ENCODE results near the gene PRR16.

Gene PRR16

DNA sequence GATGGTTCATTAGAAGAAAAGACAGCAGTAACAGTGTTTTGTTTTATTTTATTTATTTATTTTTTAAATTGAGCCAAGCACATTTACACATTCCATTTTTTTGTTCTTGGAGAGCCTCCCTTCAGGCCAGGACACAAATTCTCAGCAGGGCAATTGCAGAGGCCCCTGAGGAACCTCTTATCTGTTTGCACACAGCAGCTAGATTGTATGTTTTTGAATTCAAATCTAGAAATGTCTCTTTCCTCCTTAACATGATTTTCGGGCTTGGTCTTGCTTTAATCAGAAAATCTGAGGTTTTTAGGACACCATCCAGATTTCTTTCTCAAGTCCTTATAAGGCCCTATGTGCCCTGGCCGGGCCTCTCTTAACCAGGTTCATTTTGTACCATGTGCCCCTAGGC, 76.0 kb downstream of the PRR16 start:
- TF ChIP-seq, protein P1, sequence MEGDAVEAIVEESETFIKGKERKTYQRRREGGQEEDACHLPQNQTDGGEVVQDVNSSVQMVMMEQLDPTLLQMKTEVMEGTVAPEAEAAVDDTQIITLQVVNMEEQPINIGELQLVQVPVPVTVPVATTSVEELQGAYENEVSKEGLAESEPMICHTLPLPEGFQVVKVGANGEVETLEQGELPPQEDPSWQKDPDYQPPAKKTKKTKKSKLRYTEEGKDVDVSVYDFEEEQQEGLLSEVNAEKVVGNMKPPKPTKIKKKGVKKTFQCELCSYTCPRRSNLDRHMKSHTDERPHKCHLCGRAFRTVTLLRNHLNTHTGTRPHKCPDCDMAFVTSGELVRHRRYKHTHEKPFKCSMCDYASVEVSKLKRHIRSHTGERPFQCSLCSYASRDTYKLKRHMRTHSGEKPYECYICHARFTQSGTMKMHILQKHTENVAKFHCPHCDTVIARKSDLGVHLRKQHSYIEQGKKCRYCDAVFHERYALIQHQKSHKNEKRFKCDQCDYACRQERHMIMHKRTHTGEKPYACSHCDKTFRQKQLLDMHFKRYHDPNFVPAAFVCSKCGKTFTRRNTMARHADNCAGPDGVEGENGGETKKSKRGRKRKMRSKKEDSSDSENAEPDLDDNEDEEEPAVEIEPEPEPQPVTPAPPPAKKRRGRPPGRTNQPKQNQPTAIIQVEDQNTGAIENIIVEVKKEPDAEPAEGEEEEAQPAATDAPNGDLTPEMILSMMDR (conservative IDR thresholded peaks at IDR 0.05; ENCODE audit: low read length) = no peak; the same call in 1 of the 2 replicates
- DNase-seq (ENCODE audit: low read depth) = no peak
- H3K4me3 ChIP-seq (ENCODE audit: low read length) = no peak overlapping the region

- TF ChIP-seq, protein P1 (conservative IDR thresholded peaks at IDR 0.05; ENCODE audit: low read length) = no peak
- H3K4me3 ChIP-seq (ENCODE audit: low read length) = no peak overlapping the region
- DNase-seq (ENCODE audit: low read depth) = peak; percentile 24
These were observed 79.9 kb downstream of the PRR16 start for GRCh38 chr5:120544043-120544442.

DNA sequence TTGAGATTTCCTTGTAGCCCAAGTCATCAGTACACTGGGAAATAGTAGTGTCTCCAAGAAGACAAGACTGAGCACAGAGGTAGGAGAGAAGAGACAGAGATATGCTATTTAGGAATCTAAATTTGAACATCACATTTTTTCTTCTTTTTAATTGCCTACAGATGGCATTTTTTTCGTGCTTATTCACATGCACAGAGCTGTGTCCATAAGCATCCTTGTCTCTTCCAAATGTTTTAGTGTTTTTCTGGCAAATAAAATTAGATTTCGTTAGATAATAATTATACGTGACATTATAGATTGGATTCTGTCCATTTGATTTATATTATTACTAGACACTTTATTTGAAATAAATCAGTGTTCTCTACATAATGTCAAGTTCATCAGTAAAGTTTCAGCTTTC, 80.9 kb downstream of the PRR16 start:
- DNase-seq (ENCODE audit: low read depth) = peak; percentile 68
- TF ChIP-seq, protein P1 (conservative IDR thresholded peaks at IDR 0.05; ENCODE audit: low read length) = no peak
- no peak overlapping the region for H3K4me3 ChIP-seq (ENCODE audit: low read length)

- no peak overlapping the region for H3K4me3 ChIP-seq (ENCODE audit: low read length)
- peak; percentile 50 for DNase-seq (ENCODE audit: low read depth)
- TF ChIP-seq, protein P1 (conservative IDR thresholded peaks at IDR 0.05; ENCODE audit: low read length) = no peak
These were observed 81.9 kb downstream of the PRR16 start for GRCh38 chr5:120545951-120546350.

DNA sequence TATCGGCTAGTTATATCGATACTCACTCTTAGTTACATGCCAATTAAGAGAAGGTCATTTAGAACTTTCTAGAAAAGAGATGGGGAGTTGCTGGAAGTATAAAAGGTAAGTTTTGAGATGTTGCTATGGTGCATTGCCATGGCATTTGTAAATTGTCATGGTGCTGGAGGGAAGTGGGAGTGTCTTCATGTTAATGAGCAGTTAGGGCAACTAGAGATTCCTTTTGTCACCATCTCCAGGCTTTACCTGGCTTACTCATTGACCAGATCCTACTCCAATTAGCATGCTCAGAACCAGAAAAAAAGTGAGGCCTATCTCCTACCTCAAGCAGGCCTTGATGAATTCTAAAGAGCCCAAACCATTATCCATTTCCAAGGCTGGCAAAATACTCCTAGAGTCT, 82.8 kb downstream of the PRR16 start:
- no peak for DNase-seq (ENCODE audit: low read depth)
- TF ChIP-seq, protein P1 (conservative IDR thresholded peaks at IDR 0.05; ENCODE audit: low read length) = no peak
- H3K4me3 ChIP-seq (ENCODE audit: low read length) = no peak overlapping the region

GRCh38 chr5:120550358-120550757, 86.3 kb downstream of the PRR16 start:
- no peak for DNase-seq (ENCODE audit: low read depth)
- TF ChIP-seq, protein P1 (conservative IDR thresholded peaks at IDR 0.05; ENCODE audit: low read length) = no peak
- H3K4me3 ChIP-seq (ENCODE audit: low read length) = no peak overlapping the region

DNA sequence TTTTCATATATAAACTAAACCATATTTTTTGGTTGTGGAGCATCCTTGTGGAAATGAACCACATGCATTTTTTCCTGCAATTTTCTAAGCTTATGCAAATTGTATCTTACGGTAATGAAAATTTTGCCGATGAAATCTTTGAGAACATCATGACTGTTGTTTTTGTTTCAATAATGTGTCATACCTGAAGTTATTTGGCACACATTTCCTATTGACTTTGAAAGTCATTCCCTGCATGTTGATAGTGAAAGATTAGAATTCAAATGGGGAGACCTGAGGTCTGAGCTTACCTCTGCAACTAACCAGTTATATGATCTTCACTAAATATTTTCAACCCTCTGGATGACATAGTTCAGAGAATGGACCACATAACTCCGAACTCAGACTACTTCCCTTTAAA, 88.5 kb downstream of the PRR16 start:
- no peak overlapping the region for H3K4me3 ChIP-seq (ENCODE audit: low read length)
- TF ChIP-seq, protein P1 (conservative IDR thresholded peaks at IDR 0.05; ENCODE audit: low read length) = no peak
- DNase-seq (ENCODE audit: low read depth) = no peak
